T-helper 2 cell treated with Interferon-gamma antibody and Interleukin-4, amounts not matched to agents 5 μg/mL and 100 μg/mL, for 36 hours (primary cell): ENCODE data around the gene TAOK1.
A peak's percentile ranks its signal among the peaks of the same experiment; 100 is the strongest.

ENCODE experiments used
- DNase-seq: peaks from one replicate; pipeline ENCODE4 v3.0.0; 2021; ENCODE audit warnings: low spot score
- H3K27ac Mint-ChIP-seq: one replicate; pipeline ENCODE4 v1.8.0; 2021; ENCODE audit warnings: mild to moderate bottlenecking, mixed read lengths
- H3K27me3 Mint-ChIP-seq: one replicate; pipeline ENCODE4 v1.8.0; 2021; ENCODE audit warnings: low read depth, mixed read lengths
- H3K36me3 Mint-ChIP-seq: one replicate; pipeline ENCODE4 v1.8.0; 2021; ENCODE audit warnings: low read depth, mixed read lengths
- H3K4me1 Mint-ChIP-seq: one replicate; pipeline ENCODE4 v1.8.0; 2021; ENCODE audit warnings: low read depth, mixed read lengths
- H3K4me3 Mint-ChIP-seq: one replicate; pipeline ENCODE4 v1.8.0; 2022; ENCODE audit warnings: mild to moderate bottlenecking, moderate library complexity, mixed read lengths
- H3K9me3 Mint-ChIP-seq: one replicate; pipeline ENCODE4 v1.8.0; 2021; ENCODE audit warnings: mixed read lengths

The TAOK1 gene

DNA sequence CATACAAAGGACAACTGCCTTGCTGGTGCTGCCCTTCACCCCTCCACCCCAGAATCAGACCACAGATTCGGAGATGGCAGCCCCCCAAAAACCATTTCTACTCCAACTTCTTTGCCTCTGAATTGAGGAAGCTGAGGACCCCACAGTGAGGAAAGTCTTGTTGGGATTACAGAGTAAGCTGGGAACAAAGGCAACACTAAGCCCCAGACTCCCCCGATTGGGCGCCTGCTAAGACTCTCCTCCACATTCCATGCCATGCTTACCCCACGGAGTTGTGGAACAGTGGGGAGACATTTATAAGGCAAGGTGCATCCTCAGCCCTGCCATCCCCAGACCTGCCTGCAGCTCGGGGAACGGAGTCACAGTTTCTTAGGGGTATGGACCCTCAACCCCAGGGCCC lies 197.4 kb downstream of the TAOK1 start:
- no peak overlapping the region for H3K27ac Mint-ChIP-seq
- no peak for DNase-seq

GRCh38 chr17:29588017-29588561 lies 197.9 kb downstream of the TAOK1 start:
- DNase-seq, result no peak
- peak overlapping the region; percentile 97 for H3K4me3 Mint-ChIP-seq
- H3K9me3 Mint-ChIP-seq, result no peaks in the 10 kb centered on the region
- H3K27ac Mint-ChIP-seq, result peak overlapping the region; percentile 83
- peaks cover 56% of the 10 kb centered on the region for H3K4me1 Mint-ChIP-seq
- peaks cover 4% of the 10 kb centered on the region for H3K36me3 Mint-ChIP-seq
- no peaks in the 10 kb centered on the region for H3K27me3 Mint-ChIP-seq

More for the DNA sequence above, 197.4 kb downstream of the TAOK1 start:
- peak overlapping the region; percentile 97 for H3K4me3 Mint-ChIP-seq
- no peaks in the 10 kb centered on the region for H3K27me3 Mint-ChIP-seq
- H3K4me1 Mint-ChIP-seq, result peaks cover 55% of the 10 kb centered on the region
- peaks cover 9% of the 10 kb centered on the region for H3K36me3 Mint-ChIP-seq
- H3K9me3 Mint-ChIP-seq, result no peaks in the 10 kb centered on the region

- Mint-ChIP-seq H3K27me3 (no peaks in the 10 kb centered on the region), H3K4me1 (peaks cover 56% of the 10 kb centered on the region), H3K27ac (no peak overlapping the region), H3K36me3 (peaks cover under 1% of the 10 kb centered on the region), H3K4me3 (peak overlapping the region; percentile 97), H3K9me3 (no peaks in the 10 kb centered on the region)
- DNase-seq, result peak; percentile 61
Measured at GRCh38 chr17:29588562-29589411, 198.6 kb downstream of the TAOK1 start.

DNA sequence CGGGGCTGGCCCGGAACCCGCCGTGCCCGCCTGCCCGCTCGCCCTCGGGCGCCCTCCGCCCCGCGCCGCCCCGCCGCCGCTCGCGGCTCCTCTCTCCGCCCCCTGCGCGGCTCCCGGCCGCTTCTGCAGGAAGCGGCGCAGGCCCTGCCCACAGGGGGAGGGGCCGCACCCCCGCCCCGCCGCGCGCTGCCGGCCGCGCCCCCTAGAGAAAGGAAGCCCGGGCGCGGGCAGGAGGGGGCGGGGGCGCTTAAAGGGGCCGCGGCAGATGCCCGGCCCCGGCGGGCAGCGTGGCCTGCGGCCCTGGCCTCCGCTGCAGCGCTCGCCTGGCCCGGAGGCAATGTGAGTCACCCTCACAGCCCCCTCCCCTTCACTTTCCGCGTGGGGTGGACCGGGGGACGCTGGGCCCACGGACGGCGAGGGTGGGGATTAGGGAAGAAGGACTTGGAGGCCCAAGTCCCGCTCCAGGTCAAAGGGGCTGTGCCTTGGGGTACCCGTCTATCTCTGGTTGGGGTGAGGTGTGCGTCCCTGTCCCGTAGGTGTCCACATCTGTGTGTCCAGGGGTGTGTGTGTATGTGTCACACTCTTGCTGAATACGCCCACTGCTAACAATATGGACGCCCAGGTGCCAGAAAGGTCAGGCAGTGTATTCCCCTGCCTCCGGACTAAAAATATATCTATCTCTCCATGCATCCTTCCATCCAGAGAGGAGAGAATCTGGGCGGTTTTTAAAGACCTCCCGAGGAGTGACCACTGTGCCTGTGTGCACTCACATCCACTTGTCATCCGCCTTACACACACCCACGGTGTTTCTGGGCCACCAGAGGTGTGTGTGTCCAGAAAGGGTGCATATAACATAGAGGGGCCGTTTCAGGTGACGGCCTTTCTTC lies 199.6 kb downstream of the TAOK1 start, which contains the start of gene GIT1:
GIT1 (minus strand) TSS at position 125 of the 887 bp plus-strand sequence. CDS start 270 bp downstream, outside the sequence.
- Mint-ChIP-seq H3K9me3 (no peaks in the 10 kb centered on the region), H3K27ac (peak within 1 kb of the TSS; percentile 91), H3K4me3 (peak within 1 kb of the TSS; percentile 97), H3K36me3 (no peaks in the 10 kb centered on the region), H3K27me3 (no peaks in the 10 kb centered on the region), H3K4me1 (peaks cover 54% of the 10 kb centered on the region)
- DNase-seq, result peak; percentile 86

- H3K36me3 Mint-ChIP-seq, result no peaks in the 10 kb centered on the region
- no peaks in the 10 kb centered on the region for H3K9me3 Mint-ChIP-seq
- H3K4me1 Mint-ChIP-seq, result peaks cover 48% of the 10 kb centered on the region
- H3K27ac Mint-ChIP-seq, result peak overlapping the region; percentile 91
- peak overlapping the region; percentile 87 for H3K4me3 Mint-ChIP-seq
- no peak for DNase-seq
- H3K27me3 Mint-ChIP-seq, result no peaks in the 10 kb centered on the region
Measured at GRCh38 chr17:29590411-29591145, 200.4 kb downstream of the TAOK1 start.

GRCh38 chr17:29591146-29591736 lies 201.1 kb downstream of the TAOK1 start:
- no peaks in the 10 kb centered on the region for H3K36me3 Mint-ChIP-seq
- no peaks in the 10 kb centered on the region for H3K27me3 Mint-ChIP-seq
- no peak for DNase-seq
- H3K27ac Mint-ChIP-seq, result peak overlapping the region; percentile 73
- H3K9me3 Mint-ChIP-seq, result no peaks in the 10 kb centered on the region
- H3K4me3 Mint-ChIP-seq, result peak overlapping the region; percentile 87
- peaks cover 43% of the 10 kb centered on the region for H3K4me1 Mint-ChIP-seq

DNA sequence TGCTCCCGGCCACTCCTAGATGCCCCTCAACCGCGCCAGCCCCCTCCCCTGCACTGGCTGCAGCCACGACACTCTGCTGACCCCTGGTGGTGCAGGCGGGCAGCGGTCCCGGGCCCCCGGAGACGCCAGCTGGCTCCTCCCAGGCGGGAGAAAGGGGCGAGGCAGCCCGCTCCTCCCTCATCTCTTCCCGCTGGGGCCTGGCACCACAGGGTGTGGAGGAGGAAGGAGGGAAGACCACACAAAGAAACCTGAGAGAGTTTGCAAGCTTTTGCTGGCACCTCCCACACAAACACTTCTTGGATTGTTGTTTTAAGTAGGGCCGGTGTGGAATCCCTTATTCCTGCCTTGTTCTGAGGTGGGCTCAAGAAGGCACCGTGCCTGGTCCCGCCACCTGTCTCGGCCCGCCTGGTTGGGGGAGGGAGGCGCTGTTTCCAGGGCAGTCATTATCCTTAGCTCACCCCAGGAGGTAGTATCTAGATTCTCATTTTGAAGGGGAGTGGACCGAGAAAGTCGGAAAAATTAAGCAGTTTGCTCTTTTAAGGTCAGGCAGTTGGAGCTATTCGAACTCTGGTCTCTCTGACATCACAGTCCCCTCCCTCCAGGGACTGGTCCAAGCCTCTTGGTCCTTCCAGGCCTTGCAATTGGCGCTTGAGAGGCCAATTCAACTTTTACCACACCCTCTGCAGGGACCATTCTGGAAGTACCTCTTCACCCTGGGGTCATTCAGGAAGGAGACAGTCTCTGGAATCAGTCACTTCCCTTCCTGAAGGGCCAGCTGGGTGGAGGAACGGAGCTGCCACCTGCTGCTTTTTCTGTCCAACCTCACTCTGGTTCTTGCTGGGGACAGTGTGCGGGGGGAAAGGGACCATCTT lies 201.8 kb downstream of the TAOK1 start:
- Mint-ChIP-seq H3K36me3 (no peaks in the 10 kb centered on the region), H3K27ac (peak overlapping the region; percentile 73), H3K27me3 (no peaks in the 10 kb centered on the region), H3K4me3 (peak overlapping the region; percentile 87), H3K4me1 (peaks cover 39% of the 10 kb centered on the region), H3K9me3 (no peaks in the 10 kb centered on the region)
- DNase-seq, result peak; percentile 80

DNA sequence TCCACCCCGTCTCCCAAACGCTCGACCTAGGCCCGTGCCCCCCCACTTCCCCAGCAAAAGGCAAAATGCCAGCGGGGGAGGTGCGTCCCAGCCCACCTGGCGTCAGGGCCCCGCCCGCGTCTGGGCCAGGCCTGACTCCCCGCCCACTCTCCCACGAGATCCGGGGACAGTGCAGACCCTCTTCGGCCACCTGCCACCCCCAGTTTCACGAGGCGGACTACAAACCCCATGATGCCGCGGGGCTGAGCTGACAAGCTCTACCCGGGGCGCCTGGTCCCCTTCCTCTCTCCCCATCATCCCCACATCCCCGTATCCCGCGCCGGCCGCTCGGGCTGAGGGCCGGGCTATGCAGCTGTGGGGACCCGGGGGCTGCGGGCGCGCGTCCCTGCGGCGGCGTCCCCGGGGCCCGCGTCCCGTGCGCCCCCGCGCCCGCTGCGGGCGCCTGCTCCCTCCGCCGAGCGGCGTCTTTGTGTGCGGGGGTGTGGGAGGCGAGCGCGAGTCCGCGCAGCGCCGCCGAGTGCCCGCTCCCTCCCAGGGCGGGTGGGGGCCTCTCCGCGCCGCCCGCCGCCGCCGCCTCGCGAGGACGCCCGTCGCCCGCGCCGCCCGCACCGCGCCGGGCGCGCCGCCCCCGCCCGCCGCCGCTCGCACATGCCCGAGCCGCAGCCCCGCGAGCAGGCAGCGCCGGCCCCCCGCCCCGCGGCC lies 202.8 kb downstream of the TAOK1 start, which contains the start of gene ANKRD13B:
ANKRD13B (plus strand) TSS at position 283 of the 702 bp plus-strand sequence. CDS start 490 bp downstream, outside the sequence.
- H3K9me3 Mint-ChIP-seq, result no peaks in the 10 kb centered on the region
- peak within 1 kb of the TSS; percentile 73 for H3K27ac Mint-ChIP-seq
- H3K27me3 Mint-ChIP-seq, result no peaks in the 10 kb centered on the region
- no peaks in the 10 kb centered on the region for H3K36me3 Mint-ChIP-seq
- peak within 1 kb of the TSS; percentile 87 for H3K4me3 Mint-ChIP-seq
- no peak for DNase-seq
- peaks cover 32% of the 10 kb centered on the region for H3K4me1 Mint-ChIP-seq

- peaks cover 28% of the 10 kb centered on the region for H3K4me1 Mint-ChIP-seq
- no peaks in the 10 kb centered on the region for H3K27me3 Mint-ChIP-seq
- peak overlapping the region; percentile 67 for H3K4me3 Mint-ChIP-seq
- DNase-seq, result no peak
- no peak overlapping the region for H3K27ac Mint-ChIP-seq
- H3K9me3 Mint-ChIP-seq, result no peaks in the 10 kb centered on the region
- no peaks in the 10 kb centered on the region for H3K36me3 Mint-ChIP-seq
Measured at GRCh38 chr17:29593591-29594518, 203.7 kb downstream of the TAOK1 start.

DNA sequence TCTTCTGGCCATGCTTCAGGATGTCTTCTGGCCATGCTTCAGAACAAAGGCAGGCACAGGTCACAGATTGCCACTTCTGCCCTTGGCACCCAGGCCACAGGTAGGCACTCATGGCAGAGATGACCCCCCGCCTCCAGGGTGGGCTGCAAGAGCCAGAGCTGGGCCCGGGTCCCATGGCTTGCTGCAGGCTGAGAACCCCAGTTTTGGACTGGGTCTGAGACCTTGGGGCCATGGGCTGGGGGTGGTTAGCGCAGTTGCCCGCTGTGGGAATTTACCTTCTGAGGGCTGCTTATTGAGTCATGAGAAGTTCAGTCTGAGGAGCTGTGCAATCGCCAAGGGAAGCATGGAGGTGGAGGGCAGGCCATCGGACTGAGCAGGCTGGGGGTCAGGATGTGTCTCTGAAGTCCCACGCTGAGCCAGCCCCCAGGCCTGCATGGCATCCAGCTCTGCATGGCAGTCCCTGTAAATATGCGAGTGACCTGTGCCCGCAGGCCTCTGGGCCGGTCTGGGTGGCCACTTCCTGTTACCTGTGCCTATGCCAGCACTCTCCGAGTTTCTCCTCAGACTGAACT lies 204.4 kb downstream of the TAOK1 start:
- Mint-ChIP-seq H3K36me3 (no peaks in the 10 kb centered on the region), H3K4me1 (peaks cover 30% of the 10 kb centered on the region), H3K4me3 (peak overlapping the region; percentile 67), H3K27me3 (no peaks in the 10 kb centered on the region), H3K27ac (no peak overlapping the region), H3K9me3 (no peaks in the 10 kb centered on the region)
- no peak for DNase-seq
